ENCODE data around the gene MAML2. TPM values are rescaled to one million over a fixed set of nuclear protein-coding genes. Genes with fewer than 3 reads are reported as not detected.

The MAML2 gene
- total and polyA plus RNA-seq, 8 donors = 1.3 to 22.8 (median 12.1) TPM

GRCh38 chr11:96299155-96299888 is 43.7 kb downstream of the MAML2 start:
- Histone ChIP-seq H3K27ac (peak overlapping the region; percentile 3 to 81 (median 55)), H3K36me3 (no peaks in the 10 kb centered on the region), H3K4me3 (no peak overlapping the region), H3K9me3 (no peaks in the 10 kb centered on the region), H3K4me1 (peaks cover 22 to 52% (median 36%) of the 10 kb centered on the region in 4 donors), H3K27me3 (no peaks in the 10 kb centered on the region)
- TF ChIP-seq, protein P1, sequence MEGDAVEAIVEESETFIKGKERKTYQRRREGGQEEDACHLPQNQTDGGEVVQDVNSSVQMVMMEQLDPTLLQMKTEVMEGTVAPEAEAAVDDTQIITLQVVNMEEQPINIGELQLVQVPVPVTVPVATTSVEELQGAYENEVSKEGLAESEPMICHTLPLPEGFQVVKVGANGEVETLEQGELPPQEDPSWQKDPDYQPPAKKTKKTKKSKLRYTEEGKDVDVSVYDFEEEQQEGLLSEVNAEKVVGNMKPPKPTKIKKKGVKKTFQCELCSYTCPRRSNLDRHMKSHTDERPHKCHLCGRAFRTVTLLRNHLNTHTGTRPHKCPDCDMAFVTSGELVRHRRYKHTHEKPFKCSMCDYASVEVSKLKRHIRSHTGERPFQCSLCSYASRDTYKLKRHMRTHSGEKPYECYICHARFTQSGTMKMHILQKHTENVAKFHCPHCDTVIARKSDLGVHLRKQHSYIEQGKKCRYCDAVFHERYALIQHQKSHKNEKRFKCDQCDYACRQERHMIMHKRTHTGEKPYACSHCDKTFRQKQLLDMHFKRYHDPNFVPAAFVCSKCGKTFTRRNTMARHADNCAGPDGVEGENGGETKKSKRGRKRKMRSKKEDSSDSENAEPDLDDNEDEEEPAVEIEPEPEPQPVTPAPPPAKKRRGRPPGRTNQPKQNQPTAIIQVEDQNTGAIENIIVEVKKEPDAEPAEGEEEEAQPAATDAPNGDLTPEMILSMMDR (IDR thresholded peaks at IDR 0.05) = no peak
- TF ChIP-seq POLR2AphosphoS5 (IDR thresholded peaks at IDR 0.05) = no peak
- no peak for TF ChIP-seq POLR2A (IDR thresholded peaks at IDR 0.05)
- no peak for TF ChIP-seq EP300 (IDR thresholded peaks at IDR 0.05)
- intact Hi-C loops (cut with DNase I; ENCODE audit: low total_unique reads) = no loop called here
- WGBS, 5 donors = 47 to 60% (median 52%) methylated on average over 8 of the region's 8 CpGs
- DNase-seq = no peak

- no peaks in the 10 kb centered on the region for H3K36me3 ChIP-seq
- TF ChIP-seq POLR2AphosphoS5 (IDR thresholded peaks at IDR 0.05) (no peak), POLR2A (IDR thresholded peaks at IDR 0.05) (no peak), EP300 (IDR thresholded peaks at IDR 0.05) (no peak)
- TF ChIP-seq, protein P1 (IDR thresholded peaks at IDR 0.05) = no peak
- intact Hi-C loops (cut with DNase I; ENCODE audit: low total_unique reads) = no loop called here
- H3K4me3 ChIP-seq = no peak overlapping the region
- peaks cover 4 to 36% (median 24%) of the 10 kb centered on the region in 4 donors for H3K4me1 ChIP-seq
- H3K27ac ChIP-seq = no peak overlapping the region
- H3K27me3 ChIP-seq = no peaks in the 10 kb centered on the region
- H3K9me3 ChIP-seq = no peaks in the 10 kb centered on the region
- 68 to 84% (median 74%) methylated on average over 4 of the region's 4 CpGs for WGBS, 5 donors
- DNase-seq = no peak
Measured at GRCh38 chr11:96295369-96295768, 47.6 kb downstream of the MAML2 start.

DNA sequence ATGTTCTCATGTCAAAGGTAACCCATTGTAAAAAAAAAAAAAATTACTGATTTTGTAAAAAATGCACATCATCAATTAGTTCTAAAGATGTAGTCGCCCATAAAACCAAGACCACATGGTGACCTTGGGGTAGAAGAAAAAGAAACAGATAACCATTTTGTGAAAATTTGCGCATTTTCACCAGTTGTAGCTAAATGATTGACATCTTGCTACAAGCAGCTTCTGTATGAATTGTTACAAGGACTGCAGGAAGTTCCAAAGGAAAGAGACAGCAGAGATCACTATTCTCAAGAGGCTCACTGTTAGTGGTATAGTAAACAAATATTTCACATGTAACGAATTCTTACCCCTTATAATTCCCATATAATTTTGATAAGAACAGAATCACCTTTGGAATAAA is 48.7 kb downstream of the MAML2 start:
- Histone ChIP-seq H3K9me3 (no peaks in the 10 kb centered on the region), H3K4me1 (peaks cover 2 to 31% (median 15%) of the 10 kb centered on the region in 4 donors), H3K27ac (peak overlapping the region in 1 of 5 donors; percentile 48), H3K36me3 (no peaks in the 10 kb centered on the region), H3K4me3 (no peak overlapping the region), H3K27me3 (no peaks in the 10 kb centered on the region)
- no peak for TF ChIP-seq POLR2A (IDR thresholded peaks at IDR 0.05)
- TF ChIP-seq POLR2AphosphoS5 (IDR thresholded peaks at IDR 0.05) = no peak
- TF ChIP-seq EP300 (IDR thresholded peaks at IDR 0.05) = no peak
- TF ChIP-seq, protein P1 (IDR thresholded peaks at IDR 0.05) = no peak
- 59 to 75% (median 68%) methylated on average over 3 of the region's 3 CpGs for WGBS, 5 donors
- DNase-seq = no peak
- intact Hi-C loops (cut with DNase I; ENCODE audit: low total_unique reads) = no loop called here

GRCh38 chr11:96293598-96294021 is 49.4 kb downstream of the MAML2 start:
- TF ChIP-seq POLR2AphosphoS5 (IDR thresholded peaks at IDR 0.05) = no peak
- TF ChIP-seq, protein P1 (IDR thresholded peaks at IDR 0.05) = no peak
- TF ChIP-seq POLR2A (IDR thresholded peaks at IDR 0.05) = no peak
- no peak for TF ChIP-seq EP300 (IDR thresholded peaks at IDR 0.05)
- no peaks in the 10 kb centered on the region for H3K27me3 ChIP-seq
- no peaks in the 10 kb centered on the region for H3K9me3 ChIP-seq
- 0 to 15% (median 10%) methylated on average over 3 of the region's 3 CpGs for WGBS, 5 donors
- peak overlapping the region in 3 of 5 donors; percentile 37 to 57 (median 48) for H3K27ac ChIP-seq
- no peaks in the 10 kb centered on the region for H3K36me3 ChIP-seq
- no peak overlapping the region for H3K4me3 ChIP-seq
- intact Hi-C loops (cut with DNase I; ENCODE audit: low total_unique reads) = no loop called here
- peak in 1 of 2 donors; percentile 51 for DNase-seq
- H3K4me1 ChIP-seq = peaks cover 0 to 28% (median 13%) of the 10 kb centered on the region in 4 donors

All from stomach (tissue), 9 donors.